A549 (cell line): ENCODE data around the gene SLC9A1. TPM values are rescaled to one million over a fixed set of nuclear protein-coding genes. Genes with fewer than 3 reads are reported as not detected.

Source experiments
- ATAC-seq, 2 experiments: fragments of 200-7000 bp in 1 of 2; fragments of >200 bp in 1 of 2; cut with Nextera tagmentation in 1 of 2; cut with Tn5 transposase in 1 of 2; 3 replicates each; pipeline versions ENCODE4 v1.8.0 to v1.9.1; 2018 to 2020; ENCODE audit warnings: mild to moderate bottlenecking in 1 of 2, moderate library complexity in 1 of 2
- CTCF ChIA-PET: fragments of 300-600 bp; sonication (Branson Sonifier 250); formaldehyde crosslinking; extraction: SDS; loops from one replicate; lab custom pipeline; 2021; ENCODE audit warnings: antibody characterized with exemption, inconsistent platforms; lab: Yijun Ruan, JAX
- POLR2A ChIA-PET: fragments of 350-600 bp; formaldehyde crosslinking; extraction: SDS; loops from one replicate; lab custom pipeline; 2021; ENCODE audit warnings: antibody characterized with exemption, inconsistent platforms; lab: Yijun Ruan, JAX
- DNase-seq, 2 experiments: peaks; one replicate each; pipeline versions ENCODE4 v3.0.0 to v3.0.0-alpha.2; 2011 to 2016; ENCODE audit warnings: low read depth in 1 of 2, low spot score in 1 of 2
- FAIRE-seq: peaks from 2 replicates; lab custom pipeline; 2011; peaks lifted over from hg19 to GRCh38; lab: Jason Lieb, UNC
- H3K27ac ChIP-seq, 2 experiments: fragments of >200 bp; sonication (Bioruptor Twin); formaldehyde crosslinking; 3 replicates each; pipeline ENCODE4 v1.5.1; 2016 to 2017
- H3K4me1 ChIP-seq: fragments of >200 bp; sonication (Bioruptor Twin); formaldehyde crosslinking; 3 replicates; pipeline ENCODE4 v1.6.1; 2016
- H3K4me2 ChIP-seq: fragments of >200 bp; sonication (Bioruptor Twin); formaldehyde crosslinking; 3 replicates; pipeline ENCODE4 v1.6.1; 2016
- H3K4me3 ChIP-seq: fragments of >200 bp; sonication (Bioruptor Twin); formaldehyde crosslinking; 3 replicates; pipeline ENCODE4 v1.5.1; 2016
- H3K9me3 ChIP-seq: fragments of >200 bp; sonication (Bioruptor Twin); formaldehyde crosslinking; 3 replicates; pipeline ENCODE4 v1.6.1; 2016
- BHLHE40 ChIP-seq: IDR thresholded peaks from 2 replicates; pipeline ENCODE4 v1.6.1; 2012; ENCODE audit warnings: low read depth, low read length, inconsistent platforms
- CBX2 ChIP-seq: fragments of 200-600 bp; sonication (generic); IDR thresholded peaks from 2 replicates; pipeline ENCODE4 v1.6.1; 2016; ENCODE audit warnings: low read depth, mild to moderate bottlenecking, borderline replicate concordance
- CBX8 ChIP-seq: fragments of 200-600 bp; sonication (generic); IDR thresholded peaks from 2 replicates; pipeline ENCODE4 v1.6.1; 2016
- CEBPB ChIP-seq, 2 experiments: fragments of >200 bp in 1 of 2; sonication (Bioruptor Twin) in 1 of 2; formaldehyde crosslinking in 1 of 2; IDR thresholded peaks; 2 replicates each; pipeline ENCODE4 v1.6.1; 2012 to 2016
- CHD2 ChIP-seq: fragments of 150-350 bp; IDR thresholded peaks from 2 replicates; pipeline ENCODE4 v1.6.1; 2014; ENCODE audit warnings: low read length; ENCODE audit not compliant: partially characterized antibody
- CHD4 ChIP-seq: fragments of 200-600 bp; sonication (generic); IDR thresholded peaks from 2 replicates; pipeline ENCODE4 v1.6.1; 2016; ENCODE audit warnings: antibody characterized with exemption, mild to moderate bottlenecking, borderline replicate concordance
- EHF ChIP-seq: fragments of 250-450 bp; sonication (Bioruptor Pico); IDR thresholded peaks from 2 replicates; pipeline ENCODE4 v1.5.0; 2020; ENCODE audit warnings: mild to moderate bottlenecking
- EHMT2 ChIP-seq: fragments of 200-600 bp; sonication (generic); IDR thresholded peaks from 2 replicates; pipeline ENCODE4 v1.6.1; 2016; ENCODE audit warnings: antibody characterized with exemption, low read depth, mild to moderate bottlenecking, moderate library complexity
- EP300 ChIP-seq, 2 experiments: fragments of >200 bp; sonication (Bioruptor Twin); formaldehyde crosslinking; IDR thresholded peaks; 2 replicates in 1 of 2; 3 replicates in 1 of 2; pipeline ENCODE4 v1.6.1; 2016 to 2017
- ESRRA ChIP-seq: fragments of 150-350 bp; IDR thresholded peaks from 2 replicates; pipeline ENCODE4 v1.6.1; 2014; ENCODE audit warnings: mild to moderate bottlenecking, low read length, borderline replicate concordance
- FOSB ChIP-seq: fragments of 250-450 bp; sonication (Bioruptor Pico); IDR thresholded peaks from 2 replicates; pipeline ENCODE4 v1.5.0; 2020; ENCODE audit warnings: mild to moderate bottlenecking, moderate library complexity
- FOSL2 ChIP-seq, 2 experiments: fragments of 450-650 bp in 1 of 2; fragments of >200 bp in 1 of 2; sonication (Bioruptor Twin) in 1 of 2; formaldehyde crosslinking; IDR thresholded peaks; 2 replicates each; pipeline versions ENCODE4 v1.5.0 to v1.6.1; 2016 to 2020; ENCODE audit warnings: mild to moderate bottlenecking in 1 of 2, moderate library complexity in 1 of 2
- FOXS1 ChIP-seq: fragments of 250-450 bp; sonication (Bioruptor Pico); IDR thresholded peaks from 2 replicates; pipeline ENCODE4 v1.5.0; 2020; ENCODE audit warnings: mild to moderate bottlenecking, moderate library complexity
- GATA3 ChIP-seq: IDR thresholded peaks from 2 replicates; pipeline ENCODE4 v1.6.1; 2012; ENCODE audit warnings: borderline replicate concordance
- HDAC2 ChIP-seq: fragments of 200-600 bp; sonication (generic); IDR thresholded peaks from 2 replicates; pipeline ENCODE4 v1.6.1; 2016
- HEYL ChIP-seq: fragments of 250-450 bp; sonication (Bioruptor Pico); IDR thresholded peaks from 2 replicates; pipeline ENCODE4 v1.8.0; 2021; ENCODE audit warnings: mild to moderate bottlenecking, moderate library complexity
- HOXA7 ChIP-seq: fragments of 250-450 bp; sonication (Bioruptor Pico); IDR thresholded peaks from 2 replicates; pipeline ENCODE4 v1.5.0; 2020; ENCODE audit warnings: mild to moderate bottlenecking, moderate library complexity
- HOXB5 ChIP-seq: fragments of 250-450 bp; sonication (Bioruptor Pico); IDR thresholded peaks from 2 replicates; pipeline ENCODE4 v1.5.0; 2020; ENCODE audit warnings: mild to moderate bottlenecking, moderate library complexity
- JUN ChIP-seq, 2 experiments: fragments of >200 bp; sonication (Bioruptor Twin); formaldehyde crosslinking; IDR thresholded peaks; 2 replicates in 1 of 2; 3 replicates in 1 of 2; pipeline ENCODE4 v1.6.1; 2016 to 2017
- JUNB ChIP-seq: fragments of >200 bp; sonication (Bioruptor Twin); formaldehyde crosslinking; IDR thresholded peaks from 2 replicates; pipeline ENCODE4 v1.6.1; 2016
- MAFK ChIP-seq: fragments of 450-650 bp; IDR thresholded peaks from 2 replicates; pipeline ENCODE4 v1.6.1; 2014; ENCODE audit not compliant: partially characterized antibody
- MAX ChIP-seq: IDR thresholded peaks from 2 replicates; pipeline ENCODE4 v1.6.1; 2012
- MYC ChIP-seq: IDR thresholded peaks from 2 replicates; pipeline ENCODE4 v1.6.1; 2012; ENCODE audit warnings: mild to moderate bottlenecking, inconsistent platforms, low read length, improper control_type of control experiment, borderline replicate concordance
- NFE2L2 ChIP-seq: fragments of 150-350 bp; conservative IDR thresholded peaks from 2 replicates; pipeline ENCODE4 v1.6.1; 2014; ENCODE audit warnings: low read length
- NPAS2 ChIP-seq: fragments of 250-450 bp; sonication (Bioruptor Pico); IDR thresholded peaks from 2 replicates; pipeline ENCODE4 v1.8.0; 2022; ENCODE audit warnings: mild to moderate bottlenecking, moderate library complexity, borderline replicate concordance
- PBX3 ChIP-seq: IDR thresholded peaks from 2 replicates; pipeline ENCODE4 v1.6.1; 2012
- POLR2AphosphoS2 ChIP-seq: conservative IDR thresholded peaks from 2 replicates; pipeline ENCODE4 v1.6.1; 2012; ENCODE audit warnings: low read length, improper control_type of control experiment, inconsistent platforms
- RCOR1 ChIP-seq: fragments of 150-350 bp; IDR thresholded peaks from 2 replicates; pipeline ENCODE4 v1.6.1; 2014; ENCODE audit warnings: antibody characterized with exemption, low read length, low read depth
- RNF2 ChIP-seq: fragments of 200-600 bp; sonication (generic); IDR thresholded peaks from 2 replicates; pipeline ENCODE4 v1.6.1; 2016; ENCODE audit warnings: low read depth, mild to moderate bottlenecking, antibody characterized with exemption, moderate library complexity, borderline replicate concordance
- SREBF2 ChIP-seq: fragments of 450-650 bp; IDR thresholded peaks from 2 replicates; pipeline ENCODE4 v1.6.1; 2014; ENCODE audit warnings: mild to moderate bottlenecking, moderate library complexity
- TP53 ChIP-seq: fragments of 250-450 bp; sonication (Bioruptor Pico); IDR thresholded peaks from 2 replicates; pipeline ENCODE4 v1.5.0; 2021; ENCODE audit warnings: mild to moderate bottlenecking, moderate library complexity
- ZC3H11A ChIP-seq: fragments of 450-650 bp; IDR thresholded peaks from 2 replicates; pipeline ENCODE4 v1.6.1; 2014; ENCODE audit warnings: antibody characterized with exemption, mild to moderate bottlenecking
- ZSCAN20 ChIP-seq: fragments of 250-450 bp; sonication (Bioruptor Pico); IDR thresholded peaks from 2 replicates; pipeline ENCODE4 v1.8.0; 2022; ENCODE audit warnings: mild to moderate bottlenecking, moderate library complexity
- WGBS: methylation state at CpG from one replicate; pipeline ENCODE4 v1.1.6; 2017; ENCODE audit errors: missing lambda C conversion rate; 5-methylcytosine and 5-hydroxymethylcytosine counted together
- polyA plus RNA-seq, 4 experiments: library from polyadenylated mRNA; depleted of rRNA in 3 of 4; stranded (reverse); fragments of >200 nt; fragmentation: RNase III in 1 of 4; extraction: RNeasy Plus Mini Kit Qiagen cat#74134 plus additional on column Dnase treatment in 1 of 4; gene quantifications; 2 replicates in 3 of 4; 3 replicates in 1 of 4; pipeline ENCODE4 v1.2.3, GENCODE V29; 2011 to 2017
- TF ChIP-seq, protein P1 (sequence below): fragments of 150-350 bp; IDR thresholded peaks from 2 replicates; pipeline ENCODE4 v1.6.1; 2014; ENCODE audit warnings: low read depth, mild to moderate bottlenecking, low read length

The SLC9A1 gene
- polyA plus RNA-seq, 2 of the 4 experiments (the other 2 are of a cell fraction), result 7.4 to 8.0 TPM

- POLR2A ChIA-PET, result no interaction called here
- Histone ChIP-seq H3K4me3 (no peak overlapping the region), H3K9me3 (no peaks in the 10 kb centered on the region), H3K4me2 (no peak overlapping the region), H3K4me1 (0 out of 3 replicates have a peak, but pooled peaks cover 3% of the 10 kb centered on the region), H3K27ac (no peak overlapping the region)
- ATAC-seq (peak; percentile 39 to 64; a peak in 5 of 6 replicates), DNase-seq (no peak), FAIRE-seq (no peak)
- 82% methylated on average over 3 of the region's 5 CpGs for WGBS
- CTCF ChIA-PET, result interaction anchor here (1.2 to 3.1 kb wide), 5 partner anchors 8 to 149 kb away, joined by 3 to 10 read pairs (median 6); partner anchors contain the start of gene SLC9A1
- no peak for TF ChIP-seq CHD2
- no peak for TF ChIP-seq ZC3H11A
- no peak for TF ChIP-seq CBX2
- TF ChIP-seq JUNB, result no peak
- no peak for TF ChIP-seq MAFK
- no peak for TF ChIP-seq MAX
These were observed 19.2 kb downstream of the SLC9A1 start for GRCh38 chr1:27135541-27136235.

DNA sequence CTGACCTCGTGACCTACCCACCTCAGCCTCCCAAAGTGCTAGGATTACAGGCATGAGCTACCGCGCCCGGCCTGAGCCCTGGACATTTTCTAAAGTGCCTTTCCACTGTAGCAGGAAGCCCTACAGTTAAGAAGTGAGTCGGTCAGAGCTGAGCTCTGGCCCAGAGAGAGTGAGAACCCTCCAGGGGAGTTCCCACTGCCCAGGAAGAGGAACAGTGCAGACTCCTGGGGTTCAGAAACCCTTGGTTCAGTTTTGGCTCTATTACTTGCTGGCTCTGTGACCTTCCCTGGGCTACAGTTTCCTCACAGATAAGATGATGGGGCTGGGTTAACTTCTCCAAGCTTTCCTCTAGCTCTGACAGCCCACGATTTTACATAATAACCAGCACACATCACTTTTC, 20.9 kb downstream of the SLC9A1 start:
- no peak overlapping the region for H3K4me2 ChIP-seq
- no peak overlapping the region for H3K4me3 ChIP-seq
- ATAC-seq (no peak), FAIRE-seq (no peak), DNase-seq (no peak)
- 0 out of 3 replicates have a peak, but pooled peaks cover 3% of the 10 kb centered on the region for H3K4me1 ChIP-seq
- WGBS, result 85% methylated on average over 6 of the region's 6 CpGs
- CTCF ChIA-PET, result interaction anchor here (0.5 to 3.1 kb wide), 3 partner anchors 9 to 89 kb away, joined by 3 to 10 read pairs (median 8); no protein-coding TSS in a partner anchor
- POLR2A ChIA-PET, result interaction anchor here (0.9 kb wide), 1 partner anchor 21 kb away, joined by 3 read pairs; the partner anchor contains the start of gene SLC9A1
- H3K9me3 ChIP-seq, result no peaks in the 10 kb centered on the region
- no peak for TF ChIP-seq CHD2
- TF ChIP-seq RCOR1, result no peak
- TF ChIP-seq CEBPB (IDR thresholded peaks at IDR 0.05), result no peak
- TF ChIP-seq GATA3, result no peak
- no peak for TF ChIP-seq RNF2
- TF ChIP-seq POLR2AphosphoS2, result no peak
- TF ChIP-seq MYC, result no peak
- TF ChIP-seq HDAC2, result no peak
- TF ChIP-seq NFE2L2, result no peak
- TF ChIP-seq BHLHE40, result no peak
- no peak for TF ChIP-seq NPAS2 (CRISPR knock-in tag)
- TF ChIP-seq EHMT2, result no peak
- no peak for TF ChIP-seq JUN (IDR thresholded peaks at IDR 0.05)
- no peak for TF ChIP-seq CHD4
- TF ChIP-seq HOXB5 (CRISPR knock-in tag), result no peak
- no peak for TF ChIP-seq FOSB (CRISPR knock-in tag)
- TF ChIP-seq EHF (CRISPR knock-in tag), result no peak
- no peak for TF ChIP-seq HEYL (CRISPR knock-in tag)
- no peak for TF ChIP-seq JUNB
- no peak overlapping the region for H3K27ac ChIP-seq

GRCh38 chr1:27133158-27133557, 21.8 kb downstream of the SLC9A1 start:
- H3K9me3 ChIP-seq, result no peaks in the 10 kb centered on the region
- no peak for ATAC-seq
- WGBS, result 88% methylated on average over 5 of the region's 5 CpGs
- no peak overlapping the region for H3K4me2 ChIP-seq
- DNase-seq, result no peak
- no peak overlapping the region for H3K27ac ChIP-seq
- ChIA-PET POLR2A (no interaction called here), CTCF (interaction anchor here (0.6 to 3.1 kb wide), 2 partner anchors 10 to 167 kb away, joined by 3 to 8 read pairs; no protein-coding TSS in a partner anchor)
- H3K4me1 ChIP-seq, result 0 out of 3 replicates have a peak, but pooled peaks cover 3% of the 10 kb centered on the region
- TF ChIP-seq FOXS1 (CRISPR knock-in tag) (no peak), HOXA7 (no peak), MAFK (no peak), ZSCAN20 (CRISPR knock-in tag) (no peak), EP300 (IDR thresholded peaks at IDR 0.05) (no peak), ESRRA (no peak), CHD2 (no peak), FOSL2 (IDR thresholded peaks at IDR 0.05) (no peak), FOSL2 (CRISPR knock-in tag; IDR thresholded peaks at IDR 0.05) (no peak), MAX (no peak), FOSB (CRISPR knock-in tag) (no peak), CBX8 (no peak), JUNB (no peak), TP53 (CRISPR knock-in tag) (no peak), RCOR1 (no peak), SREBF2 (no peak), EHMT2 (no peak), PBX3 (no peak)
- TF ChIP-seq, protein P1, sequence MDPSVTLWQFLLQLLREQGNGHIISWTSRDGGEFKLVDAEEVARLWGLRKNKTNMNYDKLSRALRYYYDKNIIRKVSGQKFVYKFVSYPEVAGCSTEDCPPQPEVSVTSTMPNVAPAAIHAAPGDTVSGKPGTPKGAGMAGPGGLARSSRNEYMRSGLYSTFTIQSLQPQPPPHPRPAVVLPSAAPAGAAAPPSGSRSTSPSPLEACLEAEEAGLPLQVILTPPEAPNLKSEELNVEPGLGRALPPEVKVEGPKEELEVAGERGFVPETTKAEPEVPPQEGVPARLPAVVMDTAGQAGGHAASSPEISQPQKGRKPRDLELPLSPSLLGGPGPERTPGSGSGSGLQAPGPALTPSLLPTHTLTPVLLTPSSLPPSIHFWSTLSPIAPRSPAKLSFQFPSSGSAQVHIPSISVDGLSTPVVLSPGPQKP, result no peak
- no peak overlapping the region for H3K4me3 ChIP-seq
- no peak for FAIRE-seq
